Measurements from ENCODE around the gene PIM2.

- TF ChIP-seq CTCF (conservative IDR thresholded peaks at IDR 0.05; ENCODE audit: low read depth, low read length): no peak
- no peak for TF ChIP-seq RAD21 (IDR thresholded peaks at IDR 0.05; ENCODE audit: low read length)
- TF ChIP-seq RFX5 (IDR thresholded peaks at IDR 0.05; ENCODE audit: low read depth, low read length): no peak
- no peak for TF ChIP-seq POLR2A (IDR thresholded peaks at IDR 0.05; ENCODE audit: low read depth, low read length)
These were observed 25.1 kb downstream of the PIM2 start for GRCh38 chrX:48893556-48894348.
